ENCODE results near the gene TCP11L2. TPM values are rescaled to one million over a fixed set of nuclear protein-coding genes. Genes with fewer than 3 reads are reported as not detected.
A peak's percentile ranks its signal among the peaks of the same experiment; 100 is the strongest.

The TCP11L2 gene
- total and polyA plus RNA-seq, 2 of the 13 experiments (the other 11 are each of a cell fraction or from before 2014, with no cell fraction given): 4.6 to 24.1 TPM

- TF ChIP-seq NFKBIZ (CRISPR knock-in tag; IDR thresholded peaks at IDR 0.05): peak; percentile 64; the same call in 1 of the 2 replicates
- no peak for TF ChIP-seq ZBTB3 (CRISPR knock-in tag; IDR thresholded peaks at IDR 0.05; ENCODE audit: borderline replicate concordance, low read depth)
- TF ChIP-seq FOXO1 (CRISPR knock-in tag; IDR thresholded peaks at IDR 0.05): peak; percentile 81; the same call in 1 of the 2 replicates
- no peak for TF ChIP-seq RAD51 (IDR thresholded peaks at IDR 0.05; ENCODE audit: borderline replicate concordance)
- no peak for TF ChIP-seq ZNF124 (CRISPR knock-in tag; IDR thresholded peaks at IDR 0.05)
- TF ChIP-seq TEAD3 (CRISPR knock-in tag; optimal IDR thresholded peaks at IDR 0.05; ENCODE audit: borderline replicate concordance): peak; percentile 81
- 0 out of 2 replicates have a peak, but pooled peaks have one; percentile 61 for TF ChIP-seq SNAPC2 (CRISPR knock-in tag; IDR thresholded peaks at IDR 0.05)
- TF ChIP-seq JUNB (CRISPR knock-in tag; IDR thresholded peaks at IDR 0.05; ENCODE audit: borderline replicate concordance): peak; percentile 85
- no peak for TF ChIP-seq SMAD1 (CRISPR knock-in tag; IDR thresholded peaks at IDR 0.05; ENCODE audit: borderline replicate concordance, low read depth)
- TF ChIP-seq GLI4 (CRISPR knock-in tag; IDR thresholded peaks at IDR 0.05; ENCODE audit: borderline replicate concordance): no peak
- peak; percentile 54; the same call in 1 of the 2 replicates for TF ChIP-seq ZBTB34 (CRISPR knock-in tag; IDR thresholded peaks at IDR 0.05)
- no peak for TF ChIP-seq ZNF720 (CRISPR knock-in tag; IDR thresholded peaks at IDR 0.05)
- TF ChIP-seq ZFY (CRISPR knock-in tag; IDR thresholded peaks at IDR 0.05): no peak
- peak; percentile 29; the same call in 1 of the 2 replicates for TF ChIP-seq ZNF362 (CRISPR knock-in tag; IDR thresholded peaks at IDR 0.05; ENCODE audit: borderline replicate concordance)
- TF ChIP-seq ASH2L (IDR thresholded peaks at IDR 0.05; ENCODE audit: insufficient read length, low read depth, low read length): peak; percentile 93
- no peak for TF ChIP-seq SNAI1 (CRISPR knock-in tag; IDR thresholded peaks at IDR 0.05; ENCODE audit: borderline replicate concordance)
- no peak for TF ChIP-seq ZNF317 (CRISPR knock-in tag; IDR thresholded peaks at IDR 0.05)
- TF ChIP-seq HNF4A (CRISPR knock-in tag; IDR thresholded peaks at IDR 0.05): peak; percentile 97
- no peak for TF ChIP-seq NCOA1 (CRISPR knock-in tag; IDR thresholded peaks at IDR 0.05)
- no peak for TF ChIP-seq RBAK (CRISPR knock-in tag; IDR thresholded peaks at IDR 0.05)
- no peak for TF ChIP-seq KLF13 (CRISPR knock-in tag; IDR thresholded peaks at IDR 0.05)
- TF ChIP-seq MED1 (CRISPR knock-in tag; IDR thresholded peaks at IDR 0.05): peak; percentile 92
- no peak for TF ChIP-seq ZNF441 (CRISPR knock-in tag; IDR thresholded peaks at IDR 0.05; ENCODE audit: borderline replicate concordance)
- TF ChIP-seq HCFC1 (IDR thresholded peaks at IDR 0.05; ENCODE audit: low read depth, low read length): no peak
- no peak for TF ChIP-seq IRF9 (CRISPR knock-in tag; IDR thresholded peaks at IDR 0.05; ENCODE audit: borderline replicate concordance)
- TF ChIP-seq ZGPAT (CRISPR knock-in tag; IDR thresholded peaks at IDR 0.05): peak; percentile 84
- TF ChIP-seq ONECUT2 (CRISPR knock-in tag; IDR thresholded peaks at IDR 0.05): peak; percentile 42; the same call in 1 of the 2 replicates
Observed at GRCh38 chr12:106282457-106283097, 20.0 kb upstream of the TCP11L2 start (continued).
